HG03135 (cell line): ENCODE data around the gene ITPRIPL2.

ENCODE experiments used
- ATAC-seq: cut with Tn5 transposase; IDR thresholded peaks from one replicate; pipeline ENCODE4 v1.9.1; 2021; ENCODE audit warnings: mild to moderate bottlenecking, moderate library complexity; ENCODE audit not compliant: unreplicated experiment

Gene ITPRIPL2

GRCh38 chr16:19139436-19140091 lies 25.8 kb downstream of the ITPRIPL2 start:
- no peak for ATAC-seq

- ATAC-seq, result no peak
Observed at GRCh38 chr16:19140396-19140795, 26.6 kb downstream of the ITPRIPL2 start.

GRCh38 chr16:19142939-19143598 lies 29.3 kb downstream of the ITPRIPL2 start:
- ATAC-seq, result no peak

- no peak for ATAC-seq
Observed at GRCh38 chr16:19143599-19143956, 29.8 kb downstream of the ITPRIPL2 start.

GRCh38 chr16:19145010-19145409 lies 31.2 kb downstream of the ITPRIPL2 start:
- ATAC-seq, result no peak

GRCh38 chr16:19147126-19147525 lies 33.4 kb downstream of the ITPRIPL2 start:
- no peak for ATAC-seq

GRCh38 chr16:19147627-19148026 lies 33.9 kb downstream of the ITPRIPL2 start:
- ATAC-seq, result no peak

- ATAC-seq, result no peak
Observed at GRCh38 chr16:19148189-19148588, 34.4 kb downstream of the ITPRIPL2 start.

- ATAC-seq, result no peak
Observed at GRCh38 chr16:19151310-19151709, 37.5 kb downstream of the ITPRIPL2 start.

- no peak for ATAC-seq
Observed at GRCh38 chr16:19152042-19152441, 38.3 kb downstream of the ITPRIPL2 start.

GRCh38 chr16:19153876-19154275 lies 40.1 kb downstream of the ITPRIPL2 start:
- ATAC-seq, result no peak

- ATAC-seq, result no peak
Observed at GRCh38 chr16:19162085-19162484, 48.3 kb downstream of the ITPRIPL2 start.

GRCh38 chr16:19163215-19163614 lies 49.5 kb downstream of the ITPRIPL2 start:
- no peak for ATAC-seq

- ATAC-seq, result no peak
Observed at GRCh38 chr16:19164285-19164684, 50.5 kb downstream of the ITPRIPL2 start.

GRCh38 chr16:19165101-19165500 lies 51.3 kb downstream of the ITPRIPL2 start:
- ATAC-seq, result no peak

GRCh38 chr16:19166500-19166899 lies 52.7 kb downstream of the ITPRIPL2 start:
- no peak for ATAC-seq

- peak; percentile 55 for ATAC-seq
Observed at GRCh38 chr16:19167710-19168370, 54.1 kb downstream of the ITPRIPL2 start, which contains the start of gene SYT17. SYT17 (plus strand) TSS chr16:19168240; CDS start chr16:19168647, 407 bp downstream.

- no peak for ATAC-seq
Observed at GRCh38 chr16:19168371-19169081, 54.8 kb downstream of the ITPRIPL2 start.

- ATAC-seq, result no peak
Observed at GRCh38 chr16:19169082-19169639, 55.4 kb downstream of the ITPRIPL2 start.

- ATAC-seq, result no peak
Observed at GRCh38 chr16:19170043-19170655, 56.4 kb downstream of the ITPRIPL2 start.
